SK-N-SH (cell line): ENCODE results near the gene GPR27. TPM values are rescaled to one million over a fixed set of nuclear protein-coding genes. Genes with fewer than 3 reads are reported as not detected.

ENCODE experiments used
- CTCF ChIA-PET: fragments of 300-600, 350-600 bp; formaldehyde crosslinking; extraction: SDS; loops from one replicate; lab custom pipeline; 2021; lab: Yijun Ruan, JAX
- POLR2A ChIA-PET: fragments of 350-600 bp; sonication (Branson Sonifier 250); formaldehyde crosslinking; extraction: SDS; loops from one replicate; lab custom pipeline; 2020; ENCODE audit warnings: antibody characterized with exemption, inconsistent platforms; lab: Yijun Ruan, JAX
- DNase-seq: peaks from one replicate; pipeline ENCODE4 v3.0.0; 2012
- H2AFZ ChIP-seq: fragments of 200-600 bp; sonication (generic); 2 replicates; pipeline ENCODE4 v1.8.1; 2016; ENCODE audit warnings: antibody characterized with exemption, mild to moderate bottlenecking, low read depth
- H3F3A ChIP-seq: fragments of 200-600 bp; sonication (generic); replicated peaks from 2 replicates; pipeline ENCODE3; 2016; ENCODE audit warnings: antibody characterized with exemption, mild to moderate bottlenecking; ENCODE audit not compliant: insufficient read depth
- H3K27ac ChIP-seq, 2 experiments: fragments of 200-500 bp in 1 of 2; fragments of 200-600 bp in 1 of 2; sonication (Bioruptor generic) in 1 of 2; sonication (generic), shearing (Covaris generic) in 1 of 2; 2 replicates each; pipeline versions ENCODE4 v1.5.1 to v1.6.1; 2014 to 2016; ENCODE audit warnings: low read depth in 2 of 2, inconsistent platforms in 1 of 2, low read length in 1 of 2, mild to moderate bottlenecking in 1 of 2, mixed read lengths in 1 of 2
- H3K27me3 ChIP-seq: fragments of 200-600 bp; sonication (generic), shearing (Covaris generic); 2 replicates; pipeline ENCODE4 v1.6.1; 2016; ENCODE audit warnings: mixed run types; ENCODE audit not compliant: insufficient read depth
- H3K36me3 ChIP-seq, 2 experiments: fragments of 200-500 bp in 1 of 2; fragments of 200-600 bp in 1 of 2; sonication (Bioruptor generic) in 1 of 2; sonication (generic) in 1 of 2; replicated peaks in 1 of 2; 2 replicates each; pipeline versions ENCODE3 to v1.5.1; 2014 to 2016; ENCODE audit warnings: low read length in 1 of 2, mild to moderate bottlenecking in 1 of 2; ENCODE audit not compliant: insufficient read depth in 2 of 2, control insufficient read depth in 1 of 2
- H3K4me1 ChIP-seq, 2 experiments: fragments of 200-500 bp in 1 of 2; fragments of 200-600 bp in 1 of 2; sonication (Bioruptor generic) in 1 of 2; sonication (generic), shearing (Covaris generic) in 1 of 2; 2 replicates each; pipeline versions ENCODE4 v1.5.1 to v1.6.1; 2014 to 2016; ENCODE audit warnings: low read depth in 1 of 2, low read length in 1 of 2, mixed run types in 1 of 2; ENCODE audit not compliant: insufficient read depth in 2 of 2, control insufficient read depth in 1 of 2
- H3K4me2 ChIP-seq: fragments of 200-600 bp; sonication (generic), shearing (Covaris generic); 2 replicates; pipeline ENCODE4 v1.6.1; 2017; ENCODE audit warnings: mixed run types
- H3K4me3 ChIP-seq, 2 experiments: fragments of 200-500 bp in 1 of 2; fragments of 200-600 bp in 1 of 2; sonication (Bioruptor generic) in 1 of 2; sonication (generic), shearing (Covaris generic) in 1 of 2; 2 replicates each; pipeline versions ENCODE4 v1.5.1 to v1.8.1; 2014 to 2016; ENCODE audit warnings: low read depth in 2 of 2, inconsistent platforms in 1 of 2, low read length in 1 of 2, mild to moderate bottlenecking in 1 of 2, mixed read lengths in 1 of 2, moderate library complexity in 1 of 2
- H3K79me2 ChIP-seq: fragments of 200-600 bp; sonication (generic); 2 replicates; pipeline ENCODE4 v1.8.1; 2017; ENCODE audit warnings: mild to moderate bottlenecking; ENCODE audit not compliant: insufficient read depth
- H3K9ac ChIP-seq: fragments of 200-600 bp; sonication (generic); 2 replicates; pipeline ENCODE4 v1.6.1; 2017; ENCODE audit warnings: mixed run types
- H3K9me2 ChIP-seq: fragments of 200-600 bp; sonication (generic); 2 replicates; pipeline ENCODE4 v1.6.1; 2017; ENCODE audit warnings: mixed run types
- H3K9me3 ChIP-seq: fragments of 200-600 bp; sonication (generic); 2 replicates; pipeline ENCODE4 v1.6.1; 2017; ENCODE audit warnings: mixed run types, mild to moderate bottlenecking, moderate library complexity
- H4K20me1 ChIP-seq: fragments of 200-600 bp; sonication (generic); 2 replicates; pipeline ENCODE4 v1.6.1; 2017; ENCODE audit warnings: mild to moderate bottlenecking, mixed run types; ENCODE audit not compliant: insufficient read depth
- CHD2 ChIP-seq: fragments of 150-350 bp; IDR thresholded peaks from 2 replicates; pipeline ENCODE4 v1.6.1; 2018; ENCODE audit warnings: low read length; ENCODE audit not compliant: partially characterized antibody
- EP300 ChIP-seq, 2 experiments: IDR thresholded peaks; 2 replicates each; pipeline versions ENCODE4 v1.4.0 to v1.6.1; 2012; ENCODE audit warnings: borderline replicate concordance in 1 of 2, low read depth in 1 of 2, low read length in 1 of 2
- EZH2phosphoT487 ChIP-seq: fragments of 200-600 bp; sonication (generic); IDR thresholded peaks from 2 replicates; pipeline ENCODE4 v1.6.1; 2017; ENCODE audit warnings: low read depth, mixed run types, mild to moderate bottlenecking, antibody characterized with exemption, moderate library complexity, borderline replicate concordance
- FOSL2 ChIP-seq: IDR thresholded peaks from 2 replicates; pipeline ENCODE4 v1.4.0; 2012; ENCODE audit warnings: low read depth, mild to moderate bottlenecking, moderate library complexity, borderline replicate concordance
- FOXJ3 ChIP-seq: sonication (generic); formaldehyde crosslinking; IDR thresholded peaks from 2 replicates; pipeline ENCODE4 v1.5.1; 2020; ENCODE audit warnings: mild to moderate bottlenecking, missing genetic modification reagents
- FOXM1 ChIP-seq: IDR thresholded peaks from 2 replicates; pipeline ENCODE4 v1.4.0; 2012; ENCODE audit warnings: low read depth, mild to moderate bottlenecking
- GABPA ChIP-seq: IDR thresholded peaks from 2 replicates; pipeline ENCODE4 v1.4.0; 2012; ENCODE audit warnings: low read depth, mild to moderate bottlenecking
- JUND ChIP-seq: IDR thresholded peaks from 2 replicates; pipeline ENCODE4 v1.4.0; 2012
- MAX ChIP-seq: IDR thresholded peaks from 2 replicates; pipeline ENCODE4 v1.4.0; 2012; ENCODE audit warnings: low read depth
- MEF2A ChIP-seq: IDR thresholded peaks from 2 replicates; pipeline ENCODE4 v1.4.0; 2012; ENCODE audit warnings: low read depth, borderline replicate concordance
- RAD21 ChIP-seq: IDR thresholded peaks from 2 replicates; pipeline ENCODE4 v1.6.1; 2012; ENCODE audit warnings: mild to moderate bottlenecking, low read length
- RFX5 ChIP-seq: IDR thresholded peaks from 2 replicates; pipeline ENCODE4 v1.6.1; 2012; ENCODE audit warnings: mild to moderate bottlenecking, improper control_type of control experiment, low read length
- RXRA ChIP-seq: IDR thresholded peaks from 2 replicates; pipeline ENCODE4 v1.4.0; 2012; ENCODE audit warnings: low read depth, mild to moderate bottlenecking, borderline replicate concordance
- SMC3 ChIP-seq: IDR thresholded peaks from 2 replicates; pipeline ENCODE4 v1.6.1; 2012; ENCODE audit warnings: low read depth, low read length, improper control_type of control experiment
- TAF1 ChIP-seq: IDR thresholded peaks from 2 replicates; pipeline ENCODE4 v1.6.1; 2012; ENCODE audit warnings: low read depth, mild to moderate bottlenecking, low read length, moderate library complexity, borderline replicate concordance
- TCF12 ChIP-seq: IDR thresholded peaks from 2 replicates; pipeline ENCODE4 v1.4.0; 2012
- WGBS: methylation state at CpG from one replicate; pipeline ENCODE4 v1.1.6; 2017; ENCODE audit warnings: low lambda C conversion rate; 5-methylcytosine and 5-hydroxymethylcytosine counted together
- polyA plus RNA-seq, 3 experiments: library from polyadenylated mRNA; depleted of rRNA; stranded (reverse); fragments of >200 nt; gene quantifications; 2 replicates each; pipeline ENCODE4 v1.2.3, GENCODE V29; 2012
- TF ChIP-seq, protein P1 (sequence below): fragments of 150-350 bp; IDR thresholded peaks from 2 replicates; pipeline ENCODE4 v1.6.1; 2016; ENCODE audit warnings: mild to moderate bottlenecking, low read depth, low read length
- TF ChIP-seq, protein P2 (sequence below): IDR thresholded peaks from 2 replicates; pipeline ENCODE4 v1.4.0; 2012; ENCODE audit warnings: low read depth, borderline replicate concordance
- TF ChIP-seq, protein P3 (sequence below): fragments of 150-350 bp; IDR thresholded peaks from 2 replicates; pipeline ENCODE4 v1.6.1; 2017; ENCODE audit warnings: antibody characterized with exemption, low read length, low read depth, borderline replicate concordance
- TF ChIP-seq, protein P4 (sequence below): IDR thresholded peaks from 2 replicates; pipeline ENCODE4 v1.4.0; 2012; ENCODE audit warnings: low read depth, borderline replicate concordance
- TF ChIP-seq, protein P5 (sequence below): fragments of 200-600 bp; sonication (generic); IDR thresholded peaks from 2 replicates; pipeline ENCODE4 v1.6.1; 2017; ENCODE audit warnings: antibody characterized with exemption, mild to moderate bottlenecking, moderate library complexity

The GPR27 gene
- polyA plus RNA-seq, 1 of the 3 experiments (the other 2 are of a cell fraction), result 0.05 TPM

DNA sequence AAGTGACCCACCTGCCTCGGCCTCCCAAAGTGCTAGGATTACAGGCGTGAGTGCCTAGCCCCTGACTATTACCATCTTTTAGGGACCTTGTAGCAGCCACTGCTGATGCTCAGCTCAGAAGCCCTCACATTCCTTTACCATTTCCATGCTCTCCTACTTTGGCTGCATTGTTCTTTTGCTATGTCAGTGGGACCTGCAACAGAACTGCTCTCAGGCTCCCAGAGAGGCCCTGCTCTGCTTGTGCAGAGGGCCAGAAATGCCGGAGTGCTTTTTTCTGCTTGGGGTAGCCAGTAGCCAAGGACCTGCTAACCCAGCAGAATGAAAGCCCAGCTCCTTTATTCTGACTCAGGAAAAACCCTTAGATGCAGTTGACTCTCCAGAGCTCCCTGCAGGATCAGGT, 49.6 kb downstream of the GPR27 start:
- POLR2A ChIA-PET, result no interaction called here
- no peaks in the 10 kb centered on the region for H3K36me3 ChIP-seq
- no peaks in the 10 kb centered on the region for H4K20me1 ChIP-seq
- H3K9me2 ChIP-seq, result no peaks in the 10 kb centered on the region
- TF ChIP-seq RXRA (no peak), CHD2 (no peak), TCF12 (no peak), EP300 (IDR thresholded peaks at IDR 0.05; ENCODE audit: borderline replicate concordance in 1 of 2, low read depth in 1 of 2, low read length in 1 of 2) (no peak), RFX5 (no peak), FOSL2 (no peak), TAF1 (no peak), MEF2A (no peak), MAX (no peak), RAD21 (no peak), FOXM1 (no peak), SMC3 (no peak), JUND (no peak)
- TF ChIP-seq, protein P1, sequence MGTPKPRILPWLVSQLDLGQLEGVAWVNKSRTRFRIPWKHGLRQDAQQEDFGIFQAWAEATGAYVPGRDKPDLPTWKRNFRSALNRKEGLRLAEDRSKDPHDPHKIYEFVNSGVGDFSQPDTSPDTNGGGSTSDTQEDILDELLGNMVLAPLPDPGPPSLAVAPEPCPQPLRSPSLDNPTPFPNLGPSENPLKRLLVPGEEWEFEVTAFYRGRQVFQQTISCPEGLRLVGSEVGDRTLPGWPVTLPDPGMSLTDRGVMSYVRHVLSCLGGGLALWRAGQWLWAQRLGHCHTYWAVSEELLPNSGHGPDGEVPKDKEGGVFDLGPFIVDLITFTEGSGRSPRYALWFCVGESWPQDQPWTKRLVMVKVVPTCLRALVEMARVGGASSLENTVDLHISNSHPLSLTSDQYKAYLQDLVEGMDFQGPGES, result no peak
- TF ChIP-seq, protein P2, sequence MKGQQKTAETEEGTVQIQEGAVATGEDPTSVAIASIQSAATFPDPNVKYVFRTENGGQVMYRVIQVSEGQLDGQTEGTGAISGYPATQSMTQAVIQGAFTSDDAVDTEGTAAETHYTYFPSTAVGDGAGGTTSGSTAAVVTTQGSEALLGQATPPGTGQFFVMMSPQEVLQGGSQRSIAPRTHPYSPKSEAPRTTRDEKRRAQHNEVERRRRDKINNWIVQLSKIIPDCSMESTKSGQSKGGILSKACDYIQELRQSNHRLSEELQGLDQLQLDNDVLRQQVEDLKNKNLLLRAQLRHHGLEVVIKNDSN, result no peak
- TF ChIP-seq, protein P3, sequence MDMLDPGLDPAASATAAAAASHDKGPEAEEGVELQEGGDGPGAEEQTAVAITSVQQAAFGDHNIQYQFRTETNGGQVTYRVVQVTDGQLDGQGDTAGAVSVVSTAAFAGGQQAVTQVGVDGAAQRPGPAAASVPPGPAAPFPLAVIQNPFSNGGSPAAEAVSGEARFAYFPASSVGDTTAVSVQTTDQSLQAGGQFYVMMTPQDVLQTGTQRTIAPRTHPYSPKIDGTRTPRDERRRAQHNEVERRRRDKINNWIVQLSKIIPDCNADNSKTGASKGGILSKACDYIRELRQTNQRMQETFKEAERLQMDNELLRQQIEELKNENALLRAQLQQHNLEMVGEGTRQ, result no peak
- WGBS, result 54% methylated on average over 3 of the region's 3 CpGs
- H3K4me3 ChIP-seq, result no peak overlapping the region
- no peaks in the 10 kb centered on the region for H3K27me3 ChIP-seq
- no peak overlapping the region for H3K27ac ChIP-seq
- H2AFZ ChIP-seq, result no peak overlapping the region
- CTCF ChIA-PET, result interaction anchor here (1.1 kb wide), 1 partner anchor 10 kb away, joined by 3 read pairs; no protein-coding TSS in a partner anchor
- no peaks in the 10 kb centered on the region for H3K79me2 ChIP-seq
- no peak overlapping the region for H3K4me2 ChIP-seq
- H3K4me1 ChIP-seq, result no peaks in the 10 kb centered on the region
- H3K9me3 ChIP-seq, result no peaks in the 10 kb centered on the region
- H3F3A ChIP-seq, result no peaks in the 10 kb centered on the region
- DNase-seq, result no peak
- no peak overlapping the region for H3K9ac ChIP-seq

DNA sequence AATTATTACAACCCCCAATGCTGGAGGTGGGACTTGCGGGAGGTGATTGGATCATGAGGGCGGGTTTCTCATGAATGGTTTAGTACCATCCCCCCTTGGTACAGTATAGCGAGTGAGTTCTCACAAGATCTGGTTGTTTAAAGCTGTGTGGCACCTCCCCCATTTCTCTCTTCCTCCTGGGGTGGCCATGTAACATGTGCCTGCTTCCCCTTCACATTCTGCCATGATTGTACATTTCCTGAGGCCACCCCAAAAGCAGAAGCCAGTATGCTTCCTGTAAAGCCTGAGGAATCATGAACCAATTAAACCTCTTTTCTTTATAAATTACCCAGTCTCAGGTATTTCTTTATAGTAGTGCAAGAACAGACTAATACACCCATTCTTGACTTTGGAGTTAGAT, 51.5 kb downstream of the GPR27 start:
- Histone ChIP-seq H2AFZ (no peak overlapping the region), H3K27ac (no peak overlapping the region), H3K4me3 (no peak overlapping the region), H3K4me2 (no peak overlapping the region), H3K27me3 (no peaks in the 10 kb centered on the region), H3K79me2 (no peaks in the 10 kb centered on the region), H3F3A (no peaks in the 10 kb centered on the region), H3K9ac (no peak overlapping the region), H3K4me1 (no peaks in the 10 kb centered on the region), H3K9me2 (no peaks in the 10 kb centered on the region), H3K9me3 (no peaks in the 10 kb centered on the region), H3K36me3 (no peaks in the 10 kb centered on the region), H4K20me1 (no peaks in the 10 kb centered on the region)
- POLR2A ChIA-PET, result no interaction called here
- WGBS, result 77% methylated on average over 3 of the region's 3 CpGs
- TF ChIP-seq, protein P4, sequence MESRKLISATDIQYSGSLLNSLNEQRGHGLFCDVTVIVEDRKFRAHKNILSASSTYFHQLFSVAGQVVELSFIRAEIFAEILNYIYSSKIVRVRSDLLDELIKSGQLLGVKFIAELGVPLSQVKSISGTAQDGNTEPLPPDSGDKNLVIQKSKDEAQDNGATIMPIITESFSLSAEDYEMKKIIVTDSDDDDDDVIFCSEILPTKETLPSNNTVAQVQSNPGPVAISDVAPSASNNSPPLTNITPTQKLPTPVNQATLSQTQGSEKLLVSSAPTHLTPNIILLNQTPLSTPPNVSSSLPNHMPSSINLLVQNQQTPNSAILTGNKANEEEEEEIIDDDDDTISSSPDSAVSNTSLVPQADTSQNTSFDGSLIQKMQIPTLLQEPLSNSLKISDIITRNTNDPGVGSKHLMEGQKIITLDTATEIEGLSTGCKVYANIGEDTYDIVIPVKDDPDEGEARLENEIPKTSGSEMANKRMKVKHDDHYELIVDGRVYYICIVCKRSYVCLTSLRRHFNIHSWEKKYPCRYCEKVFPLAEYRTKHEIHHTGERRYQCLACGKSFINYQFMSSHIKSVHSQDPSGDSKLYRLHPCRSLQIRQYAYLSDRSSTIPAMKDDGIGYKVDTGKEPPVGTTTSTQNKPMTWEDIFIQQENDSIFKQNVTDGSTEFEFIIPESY, result no peak
- TF ChIP-seq FOXJ3 (CRISPR knock-in tag) (no peak), GABPA (no peak), FOXM1 (no peak), EZH2phosphoT487 (no peak)
- TF ChIP-seq, protein P2, result no peak
- TF ChIP-seq, protein P5, sequence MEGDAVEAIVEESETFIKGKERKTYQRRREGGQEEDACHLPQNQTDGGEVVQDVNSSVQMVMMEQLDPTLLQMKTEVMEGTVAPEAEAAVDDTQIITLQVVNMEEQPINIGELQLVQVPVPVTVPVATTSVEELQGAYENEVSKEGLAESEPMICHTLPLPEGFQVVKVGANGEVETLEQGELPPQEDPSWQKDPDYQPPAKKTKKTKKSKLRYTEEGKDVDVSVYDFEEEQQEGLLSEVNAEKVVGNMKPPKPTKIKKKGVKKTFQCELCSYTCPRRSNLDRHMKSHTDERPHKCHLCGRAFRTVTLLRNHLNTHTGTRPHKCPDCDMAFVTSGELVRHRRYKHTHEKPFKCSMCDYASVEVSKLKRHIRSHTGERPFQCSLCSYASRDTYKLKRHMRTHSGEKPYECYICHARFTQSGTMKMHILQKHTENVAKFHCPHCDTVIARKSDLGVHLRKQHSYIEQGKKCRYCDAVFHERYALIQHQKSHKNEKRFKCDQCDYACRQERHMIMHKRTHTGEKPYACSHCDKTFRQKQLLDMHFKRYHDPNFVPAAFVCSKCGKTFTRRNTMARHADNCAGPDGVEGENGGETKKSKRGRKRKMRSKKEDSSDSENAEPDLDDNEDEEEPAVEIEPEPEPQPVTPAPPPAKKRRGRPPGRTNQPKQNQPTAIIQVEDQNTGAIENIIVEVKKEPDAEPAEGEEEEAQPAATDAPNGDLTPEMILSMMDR, result no peak
- CTCF ChIA-PET, result interaction anchor here (1.9 kb wide), 1 partner anchor 10 kb away, joined by 8 read pairs; no protein-coding TSS in a partner anchor
- DNase-seq, result no peak
